Brain microvascular endothelial cell (primary cell): ENCODE measurements around the gene APOA1.

Experiments used
- DNase-seq: peaks from one replicate; pipeline ENCODE4 v3.0.0-alpha.2; 2020
- H3K27ac ChIP-seq: fragments of 250-450 bp; sonication (Bioruptor Pico); 2 replicates; pipeline ENCODE4 v1.5.1; 2020; ENCODE audit warnings: mild to moderate bottlenecking, moderate library complexity
- H3K27me3 ChIP-seq: fragments of 250-450 bp; sonication (Bioruptor Pico); replicated peaks from 2 replicates; pipeline ENCODE4 v1.5.1; 2020; ENCODE audit warnings: mild to moderate bottlenecking
- H3K36me3 ChIP-seq: fragments of 250-450 bp; sonication (Bioruptor Pico); replicated peaks from 2 replicates; pipeline ENCODE4 v1.5.1; 2020; ENCODE audit warnings: mild to moderate bottlenecking
- H3K4me3 ChIP-seq: 2 replicates; pipeline ENCODE4 v1.5.1; 2011; ENCODE audit warnings: low read depth, mild to moderate bottlenecking, control low read depth, low read length, moderate library complexity
- CTCF ChIP-seq: IDR thresholded peaks from 2 replicates; pipeline ENCODE4 v1.5.1; 2011; ENCODE audit warnings: low read depth, mild to moderate bottlenecking, moderate library complexity, low read length, control low read depth, inconsistent platforms; ENCODE audit errors: missing control alignments
- in situ Hi-C: cut with HindIII; loops from 2 replicates; pipeline ENCODE4 v1.10.0; 2017; ENCODE audit warnings: low sequenced_read_pairs, low pct_ligation_motif_present

The APOA1 gene

GRCh38 chr11:116788975-116789374, 48.4 kb downstream of the APOA1 start:
- peaks cover 26% of the 10 kb centered on the region for H3K36me3 ChIP-seq
- H3K27me3 ChIP-seq = no peaks in the 10 kb centered on the region
- in situ Hi-C loops = no loop called here
- H3K4me3 ChIP-seq = no peak overlapping the region
- no peak for DNase-seq
- H3K27ac ChIP-seq = no peak overlapping the region
- TF ChIP-seq CTCF = no peak

DNA sequence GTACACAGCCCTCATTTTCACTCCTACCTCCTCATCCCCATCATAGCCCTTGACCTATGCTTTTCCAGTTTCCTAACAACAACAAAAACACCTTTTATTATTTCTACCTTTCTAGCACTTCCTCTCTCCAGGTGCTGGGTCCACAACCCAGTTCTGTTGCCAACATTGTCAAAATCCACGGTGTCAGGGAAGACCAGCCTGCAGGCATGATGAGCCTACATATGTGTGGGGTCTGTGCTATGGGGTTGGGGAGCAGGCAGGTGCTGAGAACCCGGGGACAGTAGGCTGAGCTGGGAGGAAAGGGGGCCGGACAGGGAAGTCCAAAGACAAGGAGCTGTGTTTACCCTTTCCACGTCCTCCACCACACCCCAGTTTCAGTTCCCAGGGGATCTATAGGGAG, 48.9 kb downstream of the APOA1 start:
- Histone ChIP-seq H3K36me3 (peaks cover 29% of the 10 kb centered on the region), H3K4me3 (peak overlapping the region; percentile 79), H3K27me3 (no peaks in the 10 kb centered on the region), H3K27ac (no peak overlapping the region)
- in situ Hi-C loops = no loop called here
- TF ChIP-seq CTCF = no peak
- DNase-seq = no peak

GRCh38 chr11:116787786-116788486, 49.5 kb downstream of the APOA1 start, which contains the start of gene ZPR1:
Gene ZPR1, minus strand, starts transcription at chr11:116788023. Its CDS starts 33 bp downstream, at chr11:116787990.
- H3K4me3 ChIP-seq = peak within 1 kb of the TSS; percentile 79
- in situ Hi-C loops = no loop called here

GRCh38 chr11:116787436-116787785, 50.0 kb downstream of the APOA1 start:
- peak overlapping the region; percentile 79 for H3K27ac ChIP-seq
- H3K27me3 ChIP-seq = no peaks in the 10 kb centered on the region
- TF ChIP-seq CTCF = no peak
- peaks cover 40% of the 10 kb centered on the region for H3K36me3 ChIP-seq
- H3K4me3 ChIP-seq = peak overlapping the region; percentile 79
- DNase-seq = no peak
- in situ Hi-C loops = no loop called here

More at GRCh38 chr11:116787786-116788486, 49.5 kb downstream of the APOA1 start, which contains the start of gene ZPR1:
- peak; percentile 65 for DNase-seq
- TF ChIP-seq CTCF = no peak
- H3K27ac ChIP-seq = peak within 1 kb of the TSS; percentile 79
- peaks cover 35% of the 10 kb centered on the region for H3K36me3 ChIP-seq
- H3K27me3 ChIP-seq = no peaks in the 10 kb centered on the region

DNA sequence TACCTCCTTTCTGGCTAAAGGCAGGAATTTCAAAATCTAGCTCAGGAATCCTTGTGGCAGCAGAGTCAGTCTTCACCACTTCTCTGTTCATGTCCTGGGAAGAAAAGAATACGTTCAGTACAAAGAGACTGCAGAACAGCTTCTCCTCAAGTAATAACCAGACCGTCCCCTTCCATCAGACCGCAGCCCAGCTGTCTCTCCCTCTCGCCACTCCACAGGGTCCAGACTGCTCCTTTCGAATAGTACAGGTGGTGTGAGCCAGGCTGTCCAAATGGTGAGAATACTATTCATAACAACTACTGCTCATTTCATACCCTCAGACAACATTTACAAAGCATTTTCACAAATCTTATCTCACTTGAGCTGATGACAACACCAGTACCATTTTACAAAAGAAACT, 50.5 kb downstream of the APOA1 start:
- H3K27ac ChIP-seq = no peak overlapping the region
- TF ChIP-seq CTCF = no peak
- in situ Hi-C loops = no loop called here
- no peaks in the 10 kb centered on the region for H3K27me3 ChIP-seq
- H3K36me3 ChIP-seq = peaks cover 44% of the 10 kb centered on the region
- peak overlapping the region; percentile 79 for H3K4me3 ChIP-seq
- DNase-seq = no peak

GRCh38 chr11:116786326-116786725, 51.1 kb downstream of the APOA1 start:
- Histone ChIP-seq H3K27ac (no peak overlapping the region), H3K4me3 (no peak overlapping the region), H3K36me3 (peaks cover 48% of the 10 kb centered on the region), H3K27me3 (no peaks in the 10 kb centered on the region)
- TF ChIP-seq CTCF = no peak
- no peak for DNase-seq
- in situ Hi-C loops = no loop called here
